ENCODE data around the gene SPO11.

DNA sequence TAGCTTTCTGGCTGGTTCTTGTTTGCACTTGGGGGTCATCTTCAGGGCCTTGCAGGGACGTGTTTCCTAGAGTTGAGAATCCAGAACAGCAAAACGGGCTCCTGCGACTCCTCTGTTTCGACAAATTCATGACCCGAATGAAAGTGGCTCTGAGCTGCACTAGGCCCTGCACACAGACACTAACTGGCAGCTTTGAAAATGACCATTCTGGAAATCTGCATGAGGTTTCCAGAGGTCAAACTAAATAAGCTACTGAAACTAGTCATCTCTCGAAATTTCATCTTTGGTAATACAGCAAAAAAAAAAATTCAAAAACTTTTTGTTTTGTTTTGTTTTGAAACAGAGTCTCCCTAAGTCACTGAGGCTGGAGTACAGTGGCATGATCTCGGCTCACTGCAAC, 47.7 kb upstream of the SPO11 start:
- TF ChIP-seq CTCF (IDR thresholded peaks at IDR 0.05) (no peak), POLR2AphosphoS5 (IDR thresholded peaks at IDR 0.05) (no peak)

Measured in prostate gland (tissue), 2 donors.